GM23248 (cell line): ENCODE measurements around the gene ZNF541.

Experiments used
- EZH2 ChIP-seq: fragments of 200-600 bp; sonication (generic); IDR thresholded peaks from 2 replicates; pipeline ENCODE4 v1.6.1; 2018; ENCODE audit warnings: antibody characterized with exemption, mild to moderate bottlenecking; ENCODE audit not compliant: insufficient read depth, poor library complexity, severe bottlenecking
- EZH2phosphoT487 ChIP-seq: fragments of 200-600 bp; sonication (generic); IDR thresholded peaks from 2 replicates; pipeline ENCODE4 v1.6.1; 2018; ENCODE audit warnings: antibody characterized with exemption, moderate library complexity, mild to moderate bottlenecking, low read depth; ENCODE audit not compliant: insufficient read depth

DNA sequence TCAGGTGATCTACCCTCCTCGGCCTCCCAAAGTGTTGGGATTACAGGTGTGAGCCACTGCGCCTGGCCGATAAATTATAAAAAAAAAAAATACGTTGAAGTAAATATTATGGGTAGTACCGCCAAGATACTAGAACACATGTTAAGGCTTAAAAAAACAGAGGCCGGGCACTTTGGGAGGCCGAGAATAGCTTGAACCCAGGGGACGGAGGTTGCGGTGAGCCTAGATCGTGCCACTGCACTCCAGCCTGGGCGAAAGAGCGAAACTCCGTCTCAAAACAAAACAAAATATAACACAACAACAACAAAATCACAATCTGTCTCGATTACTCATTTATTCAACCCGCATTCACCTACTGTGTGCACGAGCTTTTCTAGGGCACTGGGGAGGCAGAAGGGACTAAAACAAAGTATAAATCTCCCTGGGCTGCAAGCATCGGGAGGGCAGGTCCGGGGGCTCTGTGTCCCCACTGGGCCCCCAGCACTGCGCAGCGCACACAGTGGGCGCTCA lies 34.7 kb upstream of the ZNF541 start:
- TF ChIP-seq EZH2 = no peak
- no peak for TF ChIP-seq EZH2phosphoT487
